ENCODE results near the gene TFAP2D. TPM values are rescaled to one million over a fixed set of nuclear protein-coding genes. Genes with fewer than 3 reads are reported as not detected.

Gene TFAP2D
- total RNA-seq, 1 donor from 2014 or later, result not detected

GRCh38 chr6:50713977-50714486 is 706 bp downstream of the TFAP2D start:
- no peak for DNase-seq
- H3K36me3 Mint-ChIP-seq (ENCODE audit: low read depth), result no peaks in the 10 kb centered on the region
- intact Hi-C loops (cut with micrococcal nuclease), result no loop called here
- H3K9me3 Mint-ChIP-seq, result no peaks in the 10 kb centered on the region
- no peak for TF ChIP-seq CTCF (IDR thresholded peaks at IDR 0.05)
- POLR2A ChIA-PET, result no interaction called here
- peaks cover 55% of the 10 kb centered on the region for H3K27me3 Mint-ChIP-seq
- no peak for ATAC-seq (ENCODE audit: low read depth)
- CTCF ChIA-PET, result interaction anchor here (0.6 kb wide), 1 partner anchor 114 kb away, joined by 3 read pairs; no protein-coding TSS in a partner anchor
- H3K4me3 Mint-ChIP-seq, result no peak overlapping the region
- H3K27ac Mint-ChIP-seq, result no peak overlapping the region
- H3K4me1 Mint-ChIP-seq, result no peaks in the 10 kb centered on the region

GRCh38 chr6:50714487-50715379 is 1.4 kb downstream of the TFAP2D start:
- peaks cover 50% of the 10 kb centered on the region for H3K27me3 Mint-ChIP-seq
- no peaks in the 10 kb centered on the region for H3K9me3 Mint-ChIP-seq
- H3K27ac Mint-ChIP-seq, result no peak overlapping the region
- ChIA-PET CTCF (no interaction called here), POLR2A (no interaction called here)
- intact Hi-C loops (cut with micrococcal nuclease), result no loop called here
- H3K4me1 Mint-ChIP-seq, result no peaks in the 10 kb centered on the region
- H3K36me3 Mint-ChIP-seq (ENCODE audit: low read depth), result no peaks in the 10 kb centered on the region
- no peak for TF ChIP-seq CTCF (IDR thresholded peaks at IDR 0.05)
- H3K4me3 Mint-ChIP-seq, result no peak overlapping the region
- ATAC-seq (ENCODE audit: low read depth) (no peak), DNase-seq (no peak)

- no peaks in the 10 kb centered on the region for H3K36me3 Mint-ChIP-seq (ENCODE audit: low read depth)
- CTCF ChIA-PET, result no interaction called here
Measured at GRCh38 chr6:50716899-50717509, 3.7 kb downstream of the TFAP2D start.

GRCh38 chr6:50717734-50718457 is 4.6 kb downstream of the TFAP2D start:
- ChIA-PET POLR2A (no interaction called here), CTCF (no interaction called here)
- no peak for TF ChIP-seq CTCF (IDR thresholded peaks at IDR 0.05)

More at GRCh38 chr6:50716899-50717509, 3.7 kb downstream of the TFAP2D start:
- no peak for ATAC-seq (ENCODE audit: low read depth)
- H3K27me3 Mint-ChIP-seq, result peaks cover 54% of the 10 kb centered on the region
- no peak overlapping the region for H3K4me3 Mint-ChIP-seq
- no peaks in the 10 kb centered on the region for H3K9me3 Mint-ChIP-seq
- H3K4me1 Mint-ChIP-seq, result no peaks in the 10 kb centered on the region
- DNase-seq, result no peak
- intact Hi-C loops (cut with micrococcal nuclease), result no loop called here
- no peak for TF ChIP-seq CTCF (IDR thresholded peaks at IDR 0.05)
- POLR2A ChIA-PET, result no interaction called here
- H3K27ac Mint-ChIP-seq, result no peak overlapping the region

GRCh38 chr6:50718566-50718965 is 5.2 kb downstream of the TFAP2D start:
- no peak for DNase-seq
- no peak for ATAC-seq (ENCODE audit: low read depth)
- no peak overlapping the region for H3K27ac Mint-ChIP-seq
- no peak overlapping the region for H3K4me3 Mint-ChIP-seq
- ChIA-PET CTCF (no interaction called here), POLR2A (no interaction called here)
- intact Hi-C loops (cut with micrococcal nuclease), result no loop called here
- no peaks in the 10 kb centered on the region for H3K9me3 Mint-ChIP-seq
- H3K36me3 Mint-ChIP-seq (ENCODE audit: low read depth), result no peaks in the 10 kb centered on the region
- TF ChIP-seq CTCF (IDR thresholded peaks at IDR 0.05), result no peak
- no peaks in the 10 kb centered on the region for H3K4me1 Mint-ChIP-seq
- H3K27me3 Mint-ChIP-seq, result peaks cover 53% of the 10 kb centered on the region

More at GRCh38 chr6:50717734-50718457, 4.6 kb downstream of the TFAP2D start:
- no peak for ATAC-seq (ENCODE audit: low read depth)
- Mint-ChIP-seq H3K4me3 (no peak overlapping the region), H3K4me1 (no peaks in the 10 kb centered on the region), H3K27ac (no peak overlapping the region), H3K36me3 (ENCODE audit: low read depth) (no peaks in the 10 kb centered on the region), H3K27me3 (peaks cover 53% of the 10 kb centered on the region), H3K9me3 (no peaks in the 10 kb centered on the region)
- intact Hi-C loops (cut with micrococcal nuclease), result no loop called here
- DNase-seq, result no peak

Data from activated B cell treated with CpG ODN at 0.5 μM for 24 hours (primary cell).